Common myeloid progenitor, CD34-positive (primary cell): ENCODE measurements around the gene GALNT14.
A peak's percentile ranks its signal among the peaks of the same experiment; 100 is the strongest.
"Not testable (repeated sequence)": the region's sequence is repeated elsewhere in the genome, so short reads cannot be mapped to it uniquely, and the experiment has no call there.

Source experiments
- CTCF ChIA-PET: fragments of 350-600 bp; sonication (Branson Sonifier 250); formaldehyde crosslinking; loops from one replicate; lab custom pipeline; 2021; ENCODE audit warnings: antibody characterized with exemption; lab: Charles Lee
- POLR2A ChIA-PET: fragments of 350-600 bp; sonication (Branson Sonifier 250); formaldehyde crosslinking; loops from one replicate; lab custom pipeline; 2021; ENCODE audit warnings: antibody characterized with exemption; lab: Charles Lee
- DNase-seq, 3 donors: peaks; one replicate each; pipeline versions ENCODE4 v3.0.0 to v3.0.0-alpha.2; 2013
- H3K27ac ChIP-seq, 2 experiments: 1 replicate in 1 of 2; 2 replicates in 1 of 2; pipeline ENCODE4 v1.7.0; 2013; ENCODE audit warnings: inconsistent platforms in 2 of 2, low read length in 2 of 2, mild to moderate bottlenecking in 2 of 2, low read depth in 1 of 2, moderate library complexity in 1 of 2; ENCODE audit not compliant: severe bottlenecking in 2 of 2, insufficient read depth in 1 of 2, poor library complexity in 1 of 2
- H3K27me3 ChIP-seq, 5 experiments: replicated peaks in 2 of 5; 1 replicate in 3 of 5; 2 replicates in 2 of 5; pipeline versions ENCODE4 v1.6.1 to v1.7.0; 2013; ENCODE audit warnings: low read length in 4 of 5, mild to moderate bottlenecking in 2 of 5, moderate library complexity in 2 of 5, inconsistent platforms in 1 of 5; ENCODE audit not compliant: insufficient read depth in 5 of 5, control insufficient read depth in 4 of 5
- H3K36me3 ChIP-seq, 4 experiments: 1 replicate in 2 of 4; 2 replicates in 2 of 4; pipeline versions ENCODE4 v1.6.1 to v1.7.0; 2013; ENCODE audit warnings: low read length in 3 of 4, control low read depth in 1 of 4, mild to moderate bottlenecking in 1 of 4; ENCODE audit not compliant: control insufficient read depth in 4 of 4, insufficient read depth in 4 of 4
- H3K4me1 ChIP-seq, 4 experiments: 1 replicate in 3 of 4; 2 replicates in 1 of 4; pipeline versions ENCODE4 v1.6.1 to v1.7.1; 2013; ENCODE audit warnings: low read length in 3 of 4, mild to moderate bottlenecking in 3 of 4, control low read depth in 1 of 4, inconsistent platforms in 1 of 4, moderate library complexity in 1 of 4; ENCODE audit not compliant: control insufficient read depth in 4 of 4, insufficient read depth in 4 of 4; ENCODE audit errors: control extremely low read depth in 1 of 4
- H3K4me3 ChIP-seq, 7 experiments: 1 replicate in 4 of 7; 2 replicates in 3 of 7; pipeline versions ENCODE4 v1.5.1 to v1.7.0; 2013; ENCODE audit warnings: mild to moderate bottlenecking in 7 of 7, low read length in 6 of 7, moderate library complexity in 6 of 7, inconsistent platforms in 2 of 7, low read depth in 2 of 7, control low read depth in 1 of 7; ENCODE audit not compliant: insufficient read depth in 4 of 7, control insufficient read depth in 1 of 7; ENCODE audit errors: extremely low read depth in 1 of 7
- H3K9me3 ChIP-seq, 5 experiments: 1 replicate in 4 of 5; 2 replicates in 1 of 5; pipeline versions ENCODE4 v1.6.1 to v1.7.1; 2013; ENCODE audit warnings: low read length in 4 of 5, mild to moderate bottlenecking in 2 of 5, inconsistent platforms in 1 of 5, low read depth in 1 of 5, moderate library complexity in 1 of 5; ENCODE audit not compliant: control insufficient read depth in 4 of 5, insufficient read depth in 2 of 5; ENCODE audit errors: control extremely low read depth in 1 of 5
- WGBS: methylation state at CpG from one replicate; pipeline ENCODE4 v1.1.5; 2013; ENCODE audit not compliant: insufficient coverage; 5-methylcytosine and 5-hydroxymethylcytosine counted together

GALNT14 gene

GRCh38 chr2:30920511-30920910 lies 217.7 kb downstream of the GALNT14 start:
- DNase-seq = no peak
- H3K27ac ChIP-seq = no peak overlapping the region
- H3K4me3 ChIP-seq = no peak overlapping the region
- H3K4me1 ChIP-seq = no peaks in the 10 kb centered on the region
- ChIA-PET CTCF (interaction anchor here (1.5 kb wide), 1 partner anchor 12 kb away, joined by 3 read pairs; no protein-coding TSS in a partner anchor), POLR2A (no interaction called here)
- no peaks in the 10 kb centered on the region for H3K27me3 ChIP-seq
- H3K36me3 ChIP-seq = peaks cover 0 to 17% (median 4%) of the 10 kb centered on the region in 4 experiments
- no peaks in the 10 kb centered on the region for H3K9me3 ChIP-seq
- 100% methylated on average over 4 of the region's 5 CpGs for WGBS

DNA sequence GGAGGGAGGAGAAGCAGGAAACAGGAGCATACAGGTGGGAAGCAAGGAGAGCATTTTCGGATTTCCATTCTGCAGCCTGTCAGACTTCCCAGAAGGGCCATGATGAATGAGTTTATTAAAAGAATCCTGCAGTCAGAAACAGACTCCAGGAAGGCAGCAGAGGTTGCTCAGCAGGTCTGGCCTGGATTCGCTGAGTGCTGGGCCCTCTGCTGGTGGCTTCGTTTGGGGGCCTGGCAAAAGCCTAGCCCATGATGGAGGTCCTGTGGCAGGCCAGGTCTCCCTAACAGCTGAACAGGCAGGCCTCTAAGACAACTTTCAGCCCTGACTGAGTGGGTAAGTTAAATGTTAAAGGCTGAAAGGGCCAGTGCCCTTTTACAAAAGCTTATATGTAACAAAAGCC lies 222.8 kb downstream of the GALNT14 start:
- POLR2A ChIA-PET = no interaction called here
- DNase-seq = peak; percentile 10 to 26 (median 20)
- peaks cover 3 to 5% (median 4%) of the 10 kb centered on the region in 4 experiments for H3K36me3 ChIP-seq
- peaks cover 0 to 2% (median 0%) of the 10 kb centered on the region in 5 experiments for H3K9me3 ChIP-seq
- WGBS = 79% methylated on average over 3 of the region's 3 CpGs
- no peak overlapping the region for H3K4me3 ChIP-seq
- CTCF ChIA-PET = no interaction called here
- no peaks in the 10 kb centered on the region for H3K27me3 ChIP-seq
- H3K27ac ChIP-seq = no peak overlapping the region
- H3K4me1 ChIP-seq = no peaks in the 10 kb centered on the region

DNA sequence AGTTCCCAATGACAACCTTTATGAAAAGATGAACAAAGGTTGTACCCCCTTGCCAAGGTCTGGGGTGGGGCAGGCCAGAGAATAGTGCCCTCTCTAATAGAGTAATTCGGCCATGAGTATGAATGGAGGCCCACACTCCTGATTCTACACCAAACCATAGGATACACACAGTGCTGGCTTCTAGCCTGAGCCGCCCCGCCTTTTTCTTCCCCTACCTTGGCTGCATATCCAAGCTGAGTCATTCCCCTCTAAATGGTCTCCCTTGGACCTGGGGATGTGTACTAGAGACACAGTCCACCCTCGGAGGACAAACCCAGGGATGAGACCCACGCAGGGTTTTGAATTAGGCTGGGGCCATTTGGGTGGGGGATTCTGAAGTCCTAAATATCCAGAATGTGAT lies 223.8 kb downstream of the GALNT14 start:
- H3K4me1 ChIP-seq = no peaks in the 10 kb centered on the region
- CTCF ChIA-PET = interaction anchor here (0.8 kb wide), 1 partner anchor 203 kb away, joined by 3 read pairs; no protein-coding TSS in a partner anchor
- H3K27me3 ChIP-seq = no peaks in the 10 kb centered on the region
- H3K27ac ChIP-seq = no peak overlapping the region
- POLR2A ChIA-PET = no interaction called here
- H3K9me3 ChIP-seq = peaks cover 0 to 2% (median 0%) of the 10 kb centered on the region in 5 experiments
- H3K4me3 ChIP-seq = no peak overlapping the region
- no peak for DNase-seq
- H3K36me3 ChIP-seq = peaks cover 5 to 9% (median 7%) of the 10 kb centered on the region in 4 experiments
- 84% methylated on average over 2 of the region's 5 CpGs for WGBS

- DNase-seq = no peak
- Histone ChIP-seq H3K4me1 (no peaks in the 10 kb centered on the region), H3K9me3 (peaks cover 0 to 2% (median 0%) of the 10 kb centered on the region in 5 experiments), H3K4me3 (no peak overlapping the region), H3K27me3 (no peaks in the 10 kb centered on the region), H3K36me3 (peaks cover 5 to 9% (median 7%) of the 10 kb centered on the region in 4 experiments), H3K27ac (no peak overlapping the region)
- ChIA-PET CTCF (no interaction called here), POLR2A (no interaction called here)
- WGBS = 97% methylated on average over 5 of the region's 5 CpGs
Measured at GRCh38 chr2:30912056-30912455, 226.2 kb downstream of the GALNT14 start.

DNA sequence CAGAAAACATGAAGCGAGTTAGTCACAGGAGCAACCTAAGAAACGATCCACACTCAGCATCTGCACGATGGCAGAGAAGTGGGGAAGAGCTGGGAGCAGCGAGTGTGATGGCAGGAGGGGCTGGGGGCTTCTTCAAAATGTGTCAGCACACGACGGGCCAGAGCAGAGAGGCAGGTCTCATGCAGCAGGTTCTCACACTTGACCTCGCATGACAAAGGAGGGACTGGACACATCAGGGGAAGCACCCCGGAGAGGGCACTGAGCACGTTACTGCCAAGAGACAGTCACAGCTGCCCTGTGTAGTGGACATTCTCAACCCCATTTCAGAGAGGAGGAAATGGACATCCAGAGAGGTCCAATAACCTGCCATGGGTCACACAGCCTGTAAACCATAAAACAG lies 226.9 kb downstream of the GALNT14 start:
- peaks cover 5 to 9% (median 7%) of the 10 kb centered on the region in 4 experiments for H3K36me3 ChIP-seq
- CTCF ChIA-PET = no interaction called here
- POLR2A ChIA-PET = no interaction called here
- no peak overlapping the region for H3K4me3 ChIP-seq
- H3K9me3 ChIP-seq = peaks cover 0 to 2% (median 0%) of the 10 kb centered on the region in 5 experiments
- no peaks in the 10 kb centered on the region for H3K27me3 ChIP-seq
- DNase-seq = no peak
- 100% methylated on average over 9 of the region's 9 CpGs for WGBS
- no peak overlapping the region for H3K27ac ChIP-seq
- H3K4me1 ChIP-seq = no peaks in the 10 kb centered on the region

GRCh38 chr2:30910686-30911085 lies 227.6 kb downstream of the GALNT14 start:
- H3K9me3 ChIP-seq = peaks cover 0 to 2% (median 0%) of the 10 kb centered on the region in 5 experiments
- peaks cover 5 to 9% (median 7%) of the 10 kb centered on the region in 4 experiments for H3K36me3 ChIP-seq
- H3K27ac ChIP-seq = no peak overlapping the region
- WGBS = 96% methylated on average over 7 of the region's 7 CpGs
- DNase-seq = no peak
- ChIA-PET CTCF (no interaction called here), POLR2A (no interaction called here)
- H3K4me1 ChIP-seq = no peaks in the 10 kb centered on the region
- no peaks in the 10 kb centered on the region for H3K27me3 ChIP-seq
- H3K4me3 ChIP-seq = no peak overlapping the region

GRCh38 chr2:30904437-30904836 lies 233.8 kb downstream of the GALNT14 start:
- DNase-seq, H3K4me3 ChIP-seq, H3K36me3 ChIP-seq, POLR2A ChIA-PET, H3K9me3 ChIP-seq, H3K4me1 ChIP-seq, H3K27ac ChIP-seq, CTCF ChIA-PET, H3K27me3 ChIP-seq: not testable (repeated sequence)
- WGBS = no CpG with 5 or more reads among the region's 14 CpGs
